Neuronal stem cell (in vitro differentiated cells): Measurements from ENCODE around the gene IFT81.

Experiments used
- DNase-seq: peaks from one replicate; pipeline ENCODE4 v3.0.0-alpha.2; 2013; ENCODE audit warnings: low spot score
- H2AFZ ChIP-seq: one replicate; pipeline ENCODE4 v1.6.1; 2013; ENCODE audit warnings: mild to moderate bottlenecking, low read length, inconsistent platforms
- H2AK5ac ChIP-seq: 2 replicates; pipeline ENCODE4 v1.6.1; 2013; ENCODE audit warnings: low read depth, mild to moderate bottlenecking, inconsistent platforms, low read length, moderate library complexity, mixed read lengths
- H2BK120ac ChIP-seq: 2 replicates; pipeline ENCODE4 v1.6.1; 2013; ENCODE audit warnings: low read depth, mild to moderate bottlenecking, inconsistent platforms, low read length, moderate library complexity, mixed read lengths
- H2BK12ac ChIP-seq: one replicate; pipeline ENCODE4 v1.6.1; 2013; ENCODE audit warnings: low read length, inconsistent platforms
- H2BK15ac ChIP-seq: 2 replicates; pipeline ENCODE4 v1.6.1; 2013; ENCODE audit warnings: mild to moderate bottlenecking, low read length, inconsistent platforms, mixed read lengths
- H2BK5ac ChIP-seq: one replicate; pipeline ENCODE4 v1.6.1; 2013; ENCODE audit warnings: inconsistent platforms, mild to moderate bottlenecking, low read length, moderate library complexity
- H3K14ac ChIP-seq: one replicate; pipeline ENCODE4 v1.6.1; 2013; ENCODE audit warnings: low read length, inconsistent platforms
- H3K18ac ChIP-seq: 2 replicates; pipeline ENCODE4 v1.6.1; 2013; ENCODE audit warnings: low read length, inconsistent platforms
- H3K23ac ChIP-seq: 2 replicates; pipeline ENCODE4 v1.6.1; 2013; ENCODE audit warnings: low read depth, mild to moderate bottlenecking, mixed read lengths, low read length, inconsistent platforms; ENCODE audit not compliant: poor library complexity
- H3K27ac ChIP-seq: replicated peaks from 3 replicates; pipeline ENCODE4 v1.5.1; 2013; ENCODE audit warnings: low read length, inconsistent platforms
- H3K27me3 ChIP-seq, 3 experiments: 2 replicates each; pipeline ENCODE4 v1.6.1; 2013; ENCODE audit warnings: low read length in 3 of 3, mild to moderate bottlenecking in 2 of 3, inconsistent platforms in 1 of 3, low read depth in 1 of 3, mixed read lengths in 1 of 3, moderate library complexity in 1 of 3; ENCODE audit not compliant: control insufficient read depth in 3 of 3, insufficient read depth in 3 of 3
- H3K36me3 ChIP-seq, 2 donors: replicated peaks in 1 of 2; 2 replicates each; pipeline ENCODE4 v1.6.1; 2013; ENCODE audit warnings: low read length in 2 of 2; ENCODE audit not compliant: control insufficient read depth in 2 of 2, insufficient read depth in 2 of 2
- H3K4ac ChIP-seq: 2 replicates; pipeline ENCODE4 v1.6.1; 2013; ENCODE audit warnings: inconsistent platforms, mild to moderate bottlenecking, low read length, moderate library complexity
- H3K4me1 ChIP-seq, 2 donors: 1 replicate in 1 of 2; 2 replicates in 1 of 2; pipeline ENCODE4 v1.6.1; 2013; ENCODE audit warnings: low read length in 2 of 2, low read depth in 1 of 2; ENCODE audit not compliant: control insufficient read depth in 2 of 2, insufficient read depth in 1 of 2
- H3K4me2 ChIP-seq: one replicate; pipeline ENCODE4 v1.6.1; 2013; ENCODE audit warnings: mild to moderate bottlenecking, low read length, inconsistent platforms; ENCODE audit not compliant: insufficient read depth, poor library complexity, severe bottlenecking
- H3K4me3 ChIP-seq, 2 donors: 2 replicates each; pipeline ENCODE4 v1.5.1; 2013; ENCODE audit warnings: low read length in 2 of 2, mild to moderate bottlenecking in 2 of 2, inconsistent platforms in 1 of 2, moderate library complexity in 1 of 2
- H3K79me1 ChIP-seq: one replicate; pipeline ENCODE4 v1.6.1; 2013; ENCODE audit warnings: low read depth, mild to moderate bottlenecking, inconsistent platforms, low read length, moderate library complexity
- H3K9ac ChIP-seq: one replicate; pipeline ENCODE4 v1.6.1; 2013; ENCODE audit warnings: mild to moderate bottlenecking, low read depth, low read length, inconsistent platforms; ENCODE audit not compliant: poor library complexity
- H3K9me3 ChIP-seq, 2 donors: replicated peaks in 1 of 2; 2 replicates each; pipeline versions ENCODE3 to v1.6.1; 2013; ENCODE audit warnings: low read length in 2 of 2, mild to moderate bottlenecking in 2 of 2, inconsistent platforms in 1 of 2, low read depth in 1 of 2, mixed read lengths in 1 of 2, moderate library complexity in 1 of 2; ENCODE audit not compliant: control insufficient read depth in 2 of 2, insufficient read depth in 1 of 2
- H4K8ac ChIP-seq: one replicate; pipeline ENCODE4 v1.6.1; 2013; ENCODE audit warnings: low read depth, mild to moderate bottlenecking, inconsistent platforms, low read length, moderate library complexity
- H4K91ac ChIP-seq: one replicate; pipeline ENCODE4 v1.6.1; 2013; ENCODE audit warnings: low read length, low read depth, mild to moderate bottlenecking, inconsistent platforms; ENCODE audit not compliant: poor library complexity
- WGBS, 2 donors: extraction: QIAGEN DNeasy Blood & Tissue Kit; methylation state at CpG; one replicate each; pipeline ENCODE4 v1.1.7; 2013; ENCODE audit warnings: missing lambda C conversion rate in 2 of 2, mixed read lengths in 1 of 2; ENCODE audit not compliant: insufficient read length in 2 of 2, insufficient replicate concordance in 1 of 2; ENCODE audit errors: extremely low coverage in 2 of 2; 5-methylcytosine and 5-hydroxymethylcytosine counted together

IFT81 gene

GRCh38 chr12:110175201-110175600, 51.0 kb downstream of the IFT81 start:
- H2BK12ac ChIP-seq: no peak overlapping the region
- peaks cover 2 to 5% of the 10 kb centered on the region in 2 donors for H3K9me3 ChIP-seq
- H4K8ac ChIP-seq: no peak overlapping the region
- peaks cover 3 to 29% of the 10 kb centered on the region in 2 donors for H3K36me3 ChIP-seq
- H3K18ac ChIP-seq: no peak overlapping the region
- no peak overlapping the region for H3K4ac ChIP-seq
- H3K23ac ChIP-seq: no peak overlapping the region
- H4K91ac ChIP-seq: no peak overlapping the region
- no peaks in the 10 kb centered on the region for H3K79me1 ChIP-seq
- no peak overlapping the region for H3K14ac ChIP-seq
- H3K9ac ChIP-seq: no peak overlapping the region
- H3K4me1 ChIP-seq: no peaks in the 10 kb centered on the region
- H3K27me3 ChIP-seq: no peaks in the 10 kb centered on the region
- H2AFZ ChIP-seq: no peak overlapping the region
- DNase-seq: no peak
- no peak overlapping the region for H2AK5ac ChIP-seq
- H2BK5ac ChIP-seq: no peak overlapping the region
- no peak overlapping the region for H3K4me2 ChIP-seq
- H3K4me3 ChIP-seq: no peak overlapping the region
- no peak overlapping the region for H3K27ac ChIP-seq
- H2BK15ac ChIP-seq: no peak overlapping the region
- no peak overlapping the region for H2BK120ac ChIP-seq
- no CpG with 5 or more reads among the region's 4 CpGs for WGBS, 2 donors

- H3K4me2 ChIP-seq: no peak overlapping the region
- no peak overlapping the region for H2AFZ ChIP-seq
- no peak for DNase-seq
- H3K27me3 ChIP-seq: no peaks in the 10 kb centered on the region
- no peak overlapping the region for H2BK12ac ChIP-seq
- H4K8ac ChIP-seq: no peak overlapping the region
- WGBS, 2 donors: no CpG with 5 or more reads among the region's 1 CpG
- H2AK5ac ChIP-seq: no peak overlapping the region
- H3K23ac ChIP-seq: no peak overlapping the region
- H2BK5ac ChIP-seq: no peak overlapping the region
- H2BK120ac ChIP-seq: no peak overlapping the region
- H3K4ac ChIP-seq: no peak overlapping the region
- H2BK15ac ChIP-seq: no peak overlapping the region
- H3K36me3 ChIP-seq: peaks cover 5 to 31% of the 10 kb centered on the region in 2 donors
- H3K79me1 ChIP-seq: no peaks in the 10 kb centered on the region
- no peak overlapping the region for H3K9ac ChIP-seq
- no peak overlapping the region for H4K91ac ChIP-seq
- H3K14ac ChIP-seq: no peak overlapping the region
- no peak overlapping the region for H3K4me3 ChIP-seq
- H3K4me1 ChIP-seq: no peaks in the 10 kb centered on the region
- H3K18ac ChIP-seq: no peak overlapping the region
- H3K9me3 ChIP-seq: peaks cover 0 to under 1% of the 10 kb centered on the region in 2 donors
- H3K27ac ChIP-seq: no peak overlapping the region
These were observed 52.6 kb downstream of the IFT81 start for GRCh38 chr12:110176745-110177144.

DNA sequence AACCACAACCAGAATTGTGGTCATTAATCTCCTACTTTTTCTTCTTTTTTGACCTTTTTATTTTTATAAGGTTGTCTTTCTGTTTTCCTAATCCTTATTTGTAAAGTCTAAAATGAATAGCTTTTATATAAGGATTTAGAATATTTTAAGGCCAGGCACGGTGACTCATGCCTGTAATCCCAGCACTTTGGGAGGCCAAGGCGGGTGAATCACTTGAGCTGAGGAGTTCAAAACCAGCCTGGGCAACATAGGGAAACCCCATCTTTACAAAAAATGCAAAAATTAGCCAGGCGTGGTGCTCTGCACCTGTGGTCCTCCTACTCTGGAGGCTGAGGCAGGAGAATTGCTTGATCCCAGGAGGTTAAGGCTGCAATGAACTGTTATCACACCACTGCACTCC, 55.1 kb downstream of the IFT81 start:
- no peak overlapping the region for H2BK5ac ChIP-seq
- H2BK15ac ChIP-seq: no peak overlapping the region
- DNase-seq: no peak
- H3K79me1 ChIP-seq: peaks cover 2% of the 10 kb centered on the region
- H2BK12ac ChIP-seq: no peak overlapping the region
- peaks cover 2 to 6% of the 10 kb centered on the region in 2 donors for H3K9me3 ChIP-seq
- no peak overlapping the region for H3K27ac ChIP-seq
- H3K4me1 ChIP-seq: no peaks in the 10 kb centered on the region
- peaks cover 13 to 49% of the 10 kb centered on the region in 2 donors for H3K36me3 ChIP-seq
- H2BK120ac ChIP-seq: no peak overlapping the region
- H3K18ac ChIP-seq: no peak overlapping the region
- no peak overlapping the region for H4K8ac ChIP-seq
- no peak overlapping the region for H2AFZ ChIP-seq
- no peak overlapping the region for H2AK5ac ChIP-seq
- no peaks in the 10 kb centered on the region for H3K27me3 ChIP-seq
- no peak overlapping the region for H3K4me3 ChIP-seq
- H4K91ac ChIP-seq: no peak overlapping the region
- no peak overlapping the region for H3K9ac ChIP-seq
- H3K4me2 ChIP-seq: no peak overlapping the region
- H3K14ac ChIP-seq: no peak overlapping the region
- no CpG with 5 or more reads among the region's 3 CpGs for WGBS, 2 donors
- no peak overlapping the region for H3K4ac ChIP-seq
- no peak overlapping the region for H3K23ac ChIP-seq

- Histone ChIP-seq H3K27ac (no peak overlapping the region), H3K4ac (no peak overlapping the region), H2BK5ac (no peak overlapping the region), H4K91ac (no peak overlapping the region), H2AFZ (no peak overlapping the region), H3K18ac (no peak overlapping the region), H3K14ac (no peak overlapping the region), H2BK12ac (no peak overlapping the region), H2AK5ac (no peak overlapping the region), H3K4me2 (no peak overlapping the region), H2BK15ac (no peak overlapping the region), H3K36me3 (peaks cover 15 to 58% of the 10 kb centered on the region in 2 donors), H4K8ac (no peak overlapping the region), H2BK120ac (no peak overlapping the region), H3K4me1 (no peaks in the 10 kb centered on the region), H3K9ac (no peak overlapping the region), H3K79me1 (peaks cover 2% of the 10 kb centered on the region), H3K9me3 (peaks cover 8 to 14% of the 10 kb centered on the region in 2 donors), H3K27me3 (no peaks in the 10 kb centered on the region), H3K4me3 (no peak overlapping the region), H3K23ac (no peak overlapping the region)
- DNase-seq: no peak
- no CpG with 5 or more reads among the region's 1 CpG for WGBS, 2 donors
These were observed 56.4 kb downstream of the IFT81 start for GRCh38 chr12:110180591-110181005.
